OCI-LY3 (cell line): ENCODE data around the gene OR4F6.
"Not testable (repeated sequence)": the region's sequence is repeated elsewhere in the genome, so short reads cannot be mapped to it uniquely, and the experiment has no call there.

Source experiments
- H2AFZ ChIP-seq: fragments of 200-600, 300-600 bp; shearing (Covaris generic); 2 replicates; pipeline ENCODE4 v1.6.0; 2014; ENCODE audit warnings: antibody characterized with exemption, low read depth, low read length
- H3K27ac ChIP-seq: fragments of 200-600, 300-600 bp; sonication (generic); 2 replicates; pipeline ENCODE4 v1.5.1; 2014; ENCODE audit warnings: mild to moderate bottlenecking, low read length, moderate library complexity, mixed read lengths
- H3K27me3 ChIP-seq: fragments of 200-600, 300-600 bp; sonication (generic); 2 replicates; pipeline ENCODE4 v1.6.1; 2014; ENCODE audit warnings: low read depth, low read length, mixed read lengths
- H3K36me3 ChIP-seq: fragments of 200-600, 300-600 bp; sonication (generic); replicated peaks from 2 replicates; pipeline ENCODE3; 2014; ENCODE audit warnings: low read depth, low read length, mixed read lengths
- H3K4me1 ChIP-seq: fragments of 300-600, 200-600 bp; sonication (generic); 2 replicates; pipeline ENCODE4 v1.6.1; 2014; ENCODE audit warnings: low read length, mixed read lengths
- H3K4me2 ChIP-seq: fragments of 200-600, 300-600 bp; sonication (generic); 2 replicates; pipeline ENCODE4 v1.6.1; 2014; ENCODE audit warnings: low read length, mixed read lengths
- H3K4me3 ChIP-seq: fragments of 300-600, 200-600 bp; sonication (generic); 2 replicates; pipeline ENCODE4 v1.5.1; 2014; ENCODE audit warnings: antibody characterized with exemption, mild to moderate bottlenecking, low read length, moderate library complexity
- H3K79me2 ChIP-seq: fragments of 300-600, 200-600 bp; shearing (Covaris generic); 2 replicates; pipeline ENCODE4 v1.6.1; 2014; ENCODE audit warnings: mild to moderate bottlenecking, low read length, mixed read lengths
- H3K9ac ChIP-seq: fragments of 300-600, 200-600 bp; shearing (Covaris generic); 2 replicates; pipeline ENCODE4 v1.6.0; 2014; ENCODE audit warnings: mild to moderate bottlenecking, low read length, moderate library complexity
- H3K9me3 ChIP-seq: fragments of 200-600, 300-600 bp; shearing (Covaris generic); 2 replicates; pipeline ENCODE4 v1.6.1; 2014; ENCODE audit warnings: low read length, mixed read lengths; ENCODE audit not compliant: insufficient read depth
- H4K20me1 ChIP-seq: fragments of 200-600, 300-600 bp; sonication (generic); 2 replicates; pipeline ENCODE4 v1.6.1; 2016; ENCODE audit warnings: low read length, mixed read lengths; ENCODE audit not compliant: insufficient read depth
- EZH2phosphoT487 ChIP-seq: fragments of 200-600 bp; shearing (Covaris generic); IDR thresholded peaks from 2 replicates; pipeline ENCODE4 v1.6.1; 2018; ENCODE audit warnings: antibody characterized with exemption, mixed run types, low read depth
- TF ChIP-seq, protein P1 (sequence below): fragments of 200-600, 300-600 bp; sonication (generic); IDR thresholded peaks from 2 replicates; pipeline ENCODE4 v1.5.1; 2014; ENCODE audit warnings: antibody characterized with exemption, low read length, low read depth

Gene OR4F6, protein sequence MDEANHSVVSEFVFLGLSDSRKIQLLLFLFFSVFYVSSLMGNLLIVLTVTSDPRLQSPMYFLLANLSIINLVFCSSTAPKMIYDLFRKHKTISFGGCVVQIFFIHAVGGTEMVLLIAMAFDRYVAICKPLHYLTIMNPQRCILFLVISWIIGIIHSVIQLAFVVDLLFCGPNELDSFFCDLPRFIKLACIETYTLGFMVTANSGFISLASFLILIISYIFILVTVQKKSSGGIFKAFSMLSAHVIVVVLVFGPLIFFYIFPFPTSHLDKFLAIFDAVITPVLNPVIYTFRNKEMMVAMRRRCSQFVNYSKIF

DNA sequence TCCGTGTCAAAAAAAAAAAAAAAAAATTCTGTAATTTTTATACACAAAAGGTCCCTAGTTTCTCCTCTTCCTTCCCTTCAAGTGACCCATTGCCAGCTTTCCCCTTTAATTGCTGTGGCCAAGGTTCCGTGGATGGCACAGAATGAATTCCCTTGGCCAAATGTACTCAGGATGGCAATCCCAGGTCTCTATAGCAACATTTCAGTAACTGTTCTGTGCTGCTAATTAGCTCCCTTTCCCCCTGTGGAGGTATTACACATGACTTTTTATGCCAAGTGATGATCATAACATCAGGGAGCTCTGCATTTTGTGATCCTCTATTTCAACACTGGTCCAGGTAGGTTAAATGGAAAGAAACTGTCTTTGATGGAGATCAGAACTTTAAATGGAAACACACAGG is at the start of gene OR4F6:
TSS of gene OR4F6 (plus strand) at position 301 of the 400 bp plus-strand sequence. CDS start 2,211 bp downstream, outside the sequence.
- Histone ChIP-seq H3K79me2 (no peaks in the 10 kb centered on the region), H3K27ac (no peak within 1 kb of the TSS), H2AFZ (no peak within 1 kb of the TSS), H3K36me3 (no peaks in the 10 kb centered on the region), H3K9ac (no peak within 1 kb of the TSS), H3K4me3 (no peak within 1 kb of the TSS), H3K4me2 (no peak within 1 kb of the TSS), H3K27me3 (peaks cover 12% of the 10 kb centered on the region; the same call in 1 of the 2 replicates), H3K9me3 (no peaks in the 10 kb centered on the region), H3K4me1 (no peaks in the 10 kb centered on the region), H4K20me1 (no peaks in the 10 kb centered on the region)
- TF ChIP-seq, protein P1, sequence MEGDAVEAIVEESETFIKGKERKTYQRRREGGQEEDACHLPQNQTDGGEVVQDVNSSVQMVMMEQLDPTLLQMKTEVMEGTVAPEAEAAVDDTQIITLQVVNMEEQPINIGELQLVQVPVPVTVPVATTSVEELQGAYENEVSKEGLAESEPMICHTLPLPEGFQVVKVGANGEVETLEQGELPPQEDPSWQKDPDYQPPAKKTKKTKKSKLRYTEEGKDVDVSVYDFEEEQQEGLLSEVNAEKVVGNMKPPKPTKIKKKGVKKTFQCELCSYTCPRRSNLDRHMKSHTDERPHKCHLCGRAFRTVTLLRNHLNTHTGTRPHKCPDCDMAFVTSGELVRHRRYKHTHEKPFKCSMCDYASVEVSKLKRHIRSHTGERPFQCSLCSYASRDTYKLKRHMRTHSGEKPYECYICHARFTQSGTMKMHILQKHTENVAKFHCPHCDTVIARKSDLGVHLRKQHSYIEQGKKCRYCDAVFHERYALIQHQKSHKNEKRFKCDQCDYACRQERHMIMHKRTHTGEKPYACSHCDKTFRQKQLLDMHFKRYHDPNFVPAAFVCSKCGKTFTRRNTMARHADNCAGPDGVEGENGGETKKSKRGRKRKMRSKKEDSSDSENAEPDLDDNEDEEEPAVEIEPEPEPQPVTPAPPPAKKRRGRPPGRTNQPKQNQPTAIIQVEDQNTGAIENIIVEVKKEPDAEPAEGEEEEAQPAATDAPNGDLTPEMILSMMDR, result no peak
- TF ChIP-seq EZH2phosphoT487, result no peak

DNA sequence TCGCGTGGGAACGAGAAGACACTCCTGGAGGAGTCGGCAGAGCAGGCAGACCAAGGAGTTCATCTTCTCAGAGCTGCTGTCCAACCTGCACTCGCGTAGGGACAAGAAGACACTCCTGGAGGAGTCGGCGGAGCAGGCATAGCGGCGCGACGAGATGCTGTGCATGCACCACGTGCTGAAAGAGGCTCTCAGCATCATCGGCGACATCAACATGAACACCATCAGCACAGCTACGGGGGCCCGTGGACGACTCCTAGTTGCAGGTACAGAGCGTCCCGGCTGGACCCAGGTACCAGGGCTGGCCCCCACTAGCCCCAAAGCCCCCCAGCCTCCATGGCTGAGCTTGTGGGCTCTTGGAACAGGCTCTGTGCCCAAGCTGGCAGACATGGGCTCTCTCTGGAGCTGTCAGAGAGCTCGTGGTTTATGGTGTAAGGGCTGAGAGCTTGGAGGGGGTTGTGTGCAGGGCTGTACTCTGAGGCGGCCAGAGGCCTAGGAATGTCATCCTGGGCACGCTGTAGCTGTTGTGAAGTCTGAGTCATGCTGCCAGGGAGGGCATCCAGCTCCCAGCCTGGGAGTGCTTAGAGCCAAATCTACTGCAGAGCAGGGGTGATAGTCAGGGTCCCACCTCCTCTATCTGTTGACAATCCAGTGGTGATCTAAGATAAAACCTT is 38.5 kb upstream of the OR4F6 start:
- H3K4me3 ChIP-seq, H3K9ac ChIP-seq, H3K4me1 ChIP-seq, H3K27ac ChIP-seq, H3K9me3 ChIP-seq, H3K4me2 ChIP-seq, H3K27me3 ChIP-seq, H2AFZ ChIP-seq, H3K79me2 ChIP-seq, H4K20me1 ChIP-seq, H3K36me3 ChIP-seq: not testable (repeated sequence)

DNA sequence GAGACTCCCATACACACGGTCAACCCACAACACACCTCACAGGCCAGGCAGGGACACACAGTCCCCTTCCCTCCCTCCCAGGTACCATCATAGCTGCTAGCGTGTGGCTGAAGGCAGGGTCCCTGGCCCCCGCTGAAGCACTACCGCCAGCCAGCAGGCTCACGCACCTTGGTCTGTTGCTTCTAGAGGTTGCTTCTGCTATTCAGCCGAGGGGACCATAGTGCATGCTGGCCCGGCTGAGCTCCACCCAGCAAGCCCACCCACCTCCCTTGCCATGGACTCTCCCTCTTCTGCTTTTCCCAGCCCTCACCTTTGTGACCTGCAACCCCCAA is 38.0 kb upstream of the OR4F6 start:
- H3K4me2 ChIP-seq, H3K36me3 ChIP-seq, H2AFZ ChIP-seq, H3K27me3 ChIP-seq, H4K20me1 ChIP-seq, H3K79me2 ChIP-seq, H3K4me3 ChIP-seq, H3K27ac ChIP-seq, H3K9ac ChIP-seq, H3K9me3 ChIP-seq, H3K4me1 ChIP-seq: not testable (repeated sequence)

DNA sequence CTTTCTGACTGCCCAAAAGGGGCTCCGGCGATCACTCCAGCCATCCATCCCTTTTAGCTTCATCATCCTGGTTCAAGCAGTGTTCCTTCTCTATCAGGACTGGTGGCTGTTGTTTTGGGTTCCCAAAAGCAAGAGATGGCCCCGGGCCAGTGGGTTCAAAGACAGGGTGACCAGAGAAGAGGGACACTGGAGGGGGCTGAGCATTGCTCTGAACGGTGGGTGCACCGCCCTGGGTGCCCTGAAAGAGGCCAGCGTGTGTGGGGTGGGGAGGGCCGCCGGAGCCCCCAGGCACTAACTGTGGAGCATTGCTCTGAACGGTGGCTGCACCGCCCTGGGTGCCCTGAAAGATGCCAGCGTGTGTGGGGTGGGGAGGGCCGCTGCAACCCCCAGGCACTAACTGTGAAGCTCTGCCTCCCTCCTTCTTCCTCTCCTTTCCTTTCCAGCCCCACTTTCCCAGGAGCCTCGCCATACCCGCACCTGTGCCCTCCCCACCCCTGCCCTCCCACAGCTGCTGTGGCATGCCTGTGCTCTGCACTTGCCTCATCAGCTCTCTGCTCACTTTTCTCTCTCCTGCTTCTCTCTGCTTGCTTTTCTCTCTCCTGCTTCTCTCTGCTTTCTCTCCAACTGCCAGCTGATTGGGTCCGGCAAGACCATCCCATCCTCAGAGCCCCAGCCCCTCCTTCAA is 37.4 kb upstream of the OR4F6 start:
- TF ChIP-seq, protein P1, result no peak
- TF ChIP-seq EZH2phosphoT487, result no peak
- Histone ChIP-seq H3K79me2 (no peaks in the 10 kb centered on the region), H3K36me3 (no peaks in the 10 kb centered on the region), H3K4me1 (no peaks in the 10 kb centered on the region), H3K9me3 (no peaks in the 10 kb centered on the region), H3K4me3 (no peak overlapping the region), H3K27ac (no peak overlapping the region), H4K20me1 (no peaks in the 10 kb centered on the region), H3K9ac (no peak overlapping the region), H2AFZ (no peak overlapping the region), H3K4me2 (no peak overlapping the region), H3K27me3 (no peaks in the 10 kb centered on the region)

DNA sequence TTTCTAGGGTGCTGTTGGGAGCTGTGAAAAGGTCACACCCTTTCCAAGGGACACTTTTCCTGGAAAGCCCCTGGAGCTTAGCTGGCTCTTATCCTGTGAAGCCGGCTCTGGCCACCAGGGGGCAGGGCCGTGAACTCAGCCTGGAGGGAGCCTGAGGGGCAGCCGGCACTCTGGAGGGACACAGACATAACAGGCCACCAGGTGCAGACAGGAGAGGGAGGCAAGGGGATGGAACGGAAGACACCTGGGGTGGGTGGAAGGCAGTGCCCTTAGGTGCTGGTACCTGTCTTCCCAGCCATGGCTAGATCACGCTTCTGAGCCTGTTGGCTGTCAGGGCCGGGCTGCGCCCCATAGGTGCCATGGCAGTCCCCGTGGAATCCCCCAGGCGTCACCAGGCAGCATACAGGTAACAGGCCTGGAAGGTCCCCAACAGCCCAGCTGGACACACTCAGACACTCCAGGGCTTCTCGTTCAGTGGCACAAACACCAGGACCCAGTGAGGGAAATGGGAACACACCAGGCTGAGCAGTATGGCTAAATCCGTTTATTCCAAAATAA is 36.1 kb upstream of the OR4F6 start:
- H3K36me3 ChIP-seq, H3K9ac ChIP-seq, H3K9me3 ChIP-seq, H2AFZ ChIP-seq, H3K4me1 ChIP-seq, H3K79me2 ChIP-seq, H3K27ac ChIP-seq, H3K4me3 ChIP-seq, H4K20me1 ChIP-seq, H3K27me3 ChIP-seq: not testable (repeated sequence)
- H3K4me2 ChIP-seq, result 0 out of 2 replicates have a peak overlapping the region, but pooled peaks have one; percentile 14
